ENCODE results near the gene RLN3.

- TF ChIP-seq, protein P1, sequence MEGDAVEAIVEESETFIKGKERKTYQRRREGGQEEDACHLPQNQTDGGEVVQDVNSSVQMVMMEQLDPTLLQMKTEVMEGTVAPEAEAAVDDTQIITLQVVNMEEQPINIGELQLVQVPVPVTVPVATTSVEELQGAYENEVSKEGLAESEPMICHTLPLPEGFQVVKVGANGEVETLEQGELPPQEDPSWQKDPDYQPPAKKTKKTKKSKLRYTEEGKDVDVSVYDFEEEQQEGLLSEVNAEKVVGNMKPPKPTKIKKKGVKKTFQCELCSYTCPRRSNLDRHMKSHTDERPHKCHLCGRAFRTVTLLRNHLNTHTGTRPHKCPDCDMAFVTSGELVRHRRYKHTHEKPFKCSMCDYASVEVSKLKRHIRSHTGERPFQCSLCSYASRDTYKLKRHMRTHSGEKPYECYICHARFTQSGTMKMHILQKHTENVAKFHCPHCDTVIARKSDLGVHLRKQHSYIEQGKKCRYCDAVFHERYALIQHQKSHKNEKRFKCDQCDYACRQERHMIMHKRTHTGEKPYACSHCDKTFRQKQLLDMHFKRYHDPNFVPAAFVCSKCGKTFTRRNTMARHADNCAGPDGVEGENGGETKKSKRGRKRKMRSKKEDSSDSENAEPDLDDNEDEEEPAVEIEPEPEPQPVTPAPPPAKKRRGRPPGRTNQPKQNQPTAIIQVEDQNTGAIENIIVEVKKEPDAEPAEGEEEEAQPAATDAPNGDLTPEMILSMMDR (IDR thresholded peaks at IDR 0.05): no peak
- TF ChIP-seq POLR2A (IDR thresholded peaks at IDR 0.05): no peak
Measured at GRCh38 chr19:13999085-13999484, 28.9 kb upstream of the RLN3 start.

Measured in esophagus squamous epithelium (tissue), 4 donors.